SW480 (cell line): ENCODE measurements around the gene DNAJC18.
A peak's percentile ranks its signal among the peaks of the same experiment; 100 is the strongest.
"Not testable (repeated sequence)": the region's sequence is repeated elsewhere in the genome, so short reads cannot be mapped to it uniquely, and the experiment has no call there.

Experiments
- DNase-seq: peaks from one replicate; pipeline ENCODE4 v3.0.0-alpha.2; 2016; ENCODE audit warnings: low spot score

The DNAJC18 gene

DNA sequence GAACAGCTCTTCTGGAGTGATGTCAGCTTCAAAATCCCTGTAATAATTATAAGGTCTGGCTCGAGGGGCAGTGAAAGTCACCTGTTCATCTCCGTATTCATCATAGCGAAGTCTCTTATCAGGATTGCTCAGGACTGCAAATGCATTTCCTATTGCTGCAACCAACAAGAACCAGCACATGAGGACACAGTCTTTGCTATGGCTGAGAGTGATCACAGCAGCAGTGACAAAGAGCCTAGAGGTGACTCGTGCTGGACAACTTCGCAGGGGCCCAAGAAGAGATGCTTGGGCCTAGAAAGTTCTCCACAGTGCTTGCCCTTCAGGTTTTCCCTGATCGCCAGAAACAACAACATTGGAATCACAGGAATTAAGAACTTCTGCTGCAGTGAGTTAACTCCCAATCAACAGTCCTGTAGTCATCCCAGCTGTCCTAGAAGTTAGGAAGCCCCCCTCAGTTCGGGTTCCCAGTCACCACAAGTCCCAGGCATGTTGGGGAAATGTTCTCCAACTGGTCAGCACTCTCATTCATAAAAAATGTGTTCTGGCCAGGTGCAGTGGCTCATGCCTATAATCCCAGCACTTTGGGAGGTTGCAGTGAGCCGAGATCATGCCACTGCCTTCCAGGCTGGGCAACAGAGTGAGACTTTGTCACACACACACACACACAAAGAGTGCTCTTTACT, 13.0 kb downstream of the DNAJC18 start:
- DNase-seq = no peak

DNA sequence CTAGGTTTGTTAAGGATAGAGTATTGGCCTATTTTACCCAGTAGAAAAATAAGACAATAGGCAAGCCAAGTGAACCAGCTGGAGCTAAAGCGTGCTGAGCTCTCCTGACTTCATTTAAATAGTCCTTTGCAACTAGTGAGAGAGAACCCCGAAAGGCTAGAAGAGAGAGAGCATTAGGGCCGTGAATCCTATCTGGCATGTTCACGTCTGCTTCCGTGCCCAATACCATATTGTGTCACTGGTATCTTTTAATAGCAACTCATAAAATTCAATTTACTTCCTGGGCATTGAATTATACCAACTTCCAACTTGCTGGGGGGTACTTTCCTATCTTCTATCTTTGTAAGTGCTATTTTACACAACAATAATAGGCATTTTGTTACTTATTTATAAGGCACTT, 13.8 kb downstream of the DNAJC18 start:
- DNase-seq = no peak

DNA sequence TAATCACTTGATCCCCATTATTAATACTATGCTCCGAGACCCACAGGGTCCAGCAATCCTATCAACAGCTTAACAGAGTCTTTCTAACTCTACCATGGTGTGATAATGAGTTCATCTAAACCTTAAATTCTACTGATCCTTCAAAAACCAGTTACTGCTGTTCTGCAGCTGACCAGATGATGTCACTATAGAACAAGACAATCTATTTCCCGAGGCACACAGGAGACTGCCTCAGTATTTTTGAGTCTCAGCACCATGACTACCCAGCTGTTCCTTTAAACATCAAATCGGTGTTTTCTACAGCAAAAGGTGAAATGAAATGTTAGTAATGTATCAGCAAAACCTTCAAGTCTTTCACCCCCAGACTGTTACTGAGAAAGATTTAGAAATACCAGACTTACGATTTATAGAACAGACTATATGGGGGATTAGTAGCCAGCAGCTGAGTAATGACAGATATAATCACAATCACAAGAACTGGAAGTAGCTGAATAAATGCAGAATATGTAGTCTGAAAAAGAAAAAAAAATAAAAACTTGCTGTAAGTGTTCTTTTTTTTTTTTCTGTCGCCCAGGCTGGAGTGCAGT, 16.9 kb downstream of the DNAJC18 start:
- DNase-seq = peak; percentile 74

- no peak for DNase-seq
Observed at GRCh38 chr5:139419226-139420192, 19.8 kb downstream of the DNAJC18 start.

GRCh38 chr5:139418793-139419192, 20.5 kb downstream of the DNAJC18 start:
- no peak for DNase-seq

DNA sequence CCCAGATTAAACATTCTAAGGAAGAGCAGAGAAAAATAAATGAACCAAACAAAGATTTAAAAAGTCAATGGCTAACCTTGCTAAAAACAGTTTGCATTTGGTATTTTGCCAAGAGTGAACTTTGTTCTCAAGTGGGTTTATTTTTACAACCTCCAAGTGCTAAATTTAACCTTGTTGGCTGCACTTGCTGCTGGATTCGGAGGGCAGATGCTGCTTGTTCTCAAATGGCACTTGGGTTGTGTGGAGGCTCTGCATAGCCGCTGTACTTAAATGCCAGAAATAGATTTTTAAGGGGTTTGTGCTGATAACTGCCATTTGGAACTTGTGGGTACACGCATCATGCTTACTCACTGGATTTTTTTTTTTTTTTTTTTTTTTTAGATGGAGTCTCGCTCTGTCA, 22.1 kb downstream of the DNAJC18 start:
- DNase-seq = no peak

DNA sequence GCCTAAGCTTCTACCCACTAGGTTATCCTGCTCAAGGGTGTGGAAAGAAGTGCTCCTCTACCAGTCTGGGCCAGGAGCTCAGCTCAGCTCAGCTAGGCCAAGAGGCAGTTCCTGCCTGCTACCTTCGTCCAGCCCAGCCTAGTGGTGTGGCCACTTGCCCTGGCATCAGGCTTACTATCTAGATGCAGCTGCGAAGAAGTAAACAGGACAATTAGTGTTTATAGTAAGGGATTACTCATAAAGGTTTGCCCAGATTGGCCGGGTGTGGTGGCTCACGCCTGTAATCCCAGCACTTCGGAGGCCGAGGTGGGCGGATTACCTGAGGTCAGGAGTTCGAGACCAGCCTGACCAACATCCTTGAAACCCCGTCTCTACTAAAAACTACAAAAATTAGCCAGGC, 22.7 kb downstream of the DNAJC18 start:
- no peak for DNase-seq

GRCh38 chr5:139415869-139416268, 23.5 kb downstream of the DNAJC18 start:
- no peak for DNase-seq

DNA sequence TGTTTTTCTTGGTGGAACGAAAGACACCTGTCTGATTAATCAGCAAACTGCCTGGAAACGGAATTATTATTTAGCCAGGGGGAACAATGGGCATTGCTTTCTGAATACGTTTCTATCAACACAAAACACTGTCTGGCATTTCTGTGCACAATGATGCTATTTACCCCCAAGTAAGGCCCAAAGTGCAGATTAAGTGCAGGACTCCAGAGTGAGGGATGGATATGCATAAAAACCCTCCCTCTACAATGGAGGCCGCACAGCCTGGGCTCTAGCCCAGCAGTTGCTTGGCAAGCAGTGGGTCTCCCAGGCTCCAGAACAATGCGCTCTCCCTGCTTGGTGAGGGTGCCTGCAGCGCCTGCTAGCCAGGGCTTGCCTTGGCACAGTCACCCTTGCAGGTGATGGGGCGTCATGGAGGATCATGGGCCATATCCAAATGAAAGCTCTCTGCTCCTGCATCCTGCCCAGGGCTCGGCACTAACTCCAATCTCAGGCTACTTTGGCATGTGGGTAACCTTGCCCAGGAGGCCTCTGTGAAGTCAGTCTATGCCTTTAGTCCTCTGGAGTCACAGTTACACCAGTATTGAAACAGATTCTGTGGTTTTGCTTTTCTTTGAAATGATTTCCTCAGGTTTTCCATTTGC, 24.0 kb downstream of the DNAJC18 start:
- no peak for DNase-seq

- DNase-seq = peak; percentile 31
Observed at GRCh38 chr5:139414581-139415130, 24.7 kb downstream of the DNAJC18 start.

- DNase-seq = no peak
Observed at GRCh38 chr5:139413963-139414362, 25.4 kb downstream of the DNAJC18 start.

- no peak for DNase-seq
Observed at GRCh38 chr5:139413153-139413552, 26.2 kb downstream of the DNAJC18 start.

DNA sequence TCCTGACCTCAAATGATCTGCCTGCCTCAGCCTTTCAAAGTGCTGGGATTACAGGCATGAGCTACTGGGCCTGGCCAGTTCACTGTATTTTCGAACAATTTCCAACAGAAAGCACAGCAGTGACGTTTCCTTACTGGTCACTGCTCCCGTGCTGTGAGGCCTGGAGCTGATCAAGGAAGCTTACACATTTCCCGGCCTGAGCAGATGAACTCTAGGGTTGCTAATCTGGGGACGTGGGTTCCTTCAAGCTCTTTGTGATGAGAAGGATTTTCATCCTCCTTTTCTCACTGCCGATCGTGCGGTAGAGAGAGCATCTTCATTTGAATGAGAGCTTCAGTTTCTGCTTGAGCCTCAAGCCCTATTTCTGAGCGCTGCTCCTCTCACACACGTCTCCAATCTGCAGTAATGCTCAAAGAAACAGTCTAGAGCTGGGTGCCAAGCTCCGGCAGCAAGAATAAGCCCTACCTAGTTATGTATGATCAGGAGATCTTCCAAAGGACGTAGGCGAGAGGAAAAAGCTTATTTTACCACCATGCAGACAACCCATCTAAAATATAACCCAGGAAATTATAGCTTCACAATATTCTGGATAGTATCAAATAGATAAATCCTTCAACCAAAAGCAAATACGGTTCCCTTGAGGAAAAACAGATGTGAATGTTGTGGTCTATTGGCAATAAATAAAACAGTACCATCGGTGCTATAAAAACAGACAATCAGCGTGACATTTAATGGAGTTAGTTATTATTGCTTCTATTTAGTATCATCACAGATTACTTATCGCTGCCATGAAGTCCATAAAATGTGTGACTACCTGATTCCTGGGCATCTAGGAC, 28.1 kb downstream of the DNAJC18 start:
- DNase-seq = no peak

- no peak for DNase-seq
Observed at GRCh38 chr5:139410121-139410992, 29.0 kb downstream of the DNAJC18 start.

GRCh38 chr5:139409116-139409515, 30.2 kb downstream of the DNAJC18 start:
- not testable (repeated sequence) for DNase-seq

DNA sequence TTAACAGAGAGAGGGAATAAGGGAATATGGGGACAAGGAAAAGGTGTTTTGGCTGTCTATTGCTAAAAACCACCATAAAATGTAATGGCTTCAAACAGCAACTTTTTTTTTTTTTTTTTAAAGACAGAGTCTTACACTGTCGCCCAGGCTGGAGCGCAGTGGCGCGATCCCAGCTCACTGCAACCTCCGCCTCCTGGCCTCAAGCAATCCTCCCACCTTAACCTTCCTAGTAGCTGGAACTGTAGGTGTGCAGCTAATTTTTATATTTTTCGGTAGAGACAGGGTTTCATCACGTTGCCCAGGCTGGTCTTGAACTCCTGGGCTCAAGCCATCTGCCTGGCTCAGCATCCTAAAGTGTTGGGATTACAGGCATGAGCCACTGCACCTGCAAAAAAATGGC, 31.1 kb downstream of the DNAJC18 start:
- DNase-seq = no peak

DNA sequence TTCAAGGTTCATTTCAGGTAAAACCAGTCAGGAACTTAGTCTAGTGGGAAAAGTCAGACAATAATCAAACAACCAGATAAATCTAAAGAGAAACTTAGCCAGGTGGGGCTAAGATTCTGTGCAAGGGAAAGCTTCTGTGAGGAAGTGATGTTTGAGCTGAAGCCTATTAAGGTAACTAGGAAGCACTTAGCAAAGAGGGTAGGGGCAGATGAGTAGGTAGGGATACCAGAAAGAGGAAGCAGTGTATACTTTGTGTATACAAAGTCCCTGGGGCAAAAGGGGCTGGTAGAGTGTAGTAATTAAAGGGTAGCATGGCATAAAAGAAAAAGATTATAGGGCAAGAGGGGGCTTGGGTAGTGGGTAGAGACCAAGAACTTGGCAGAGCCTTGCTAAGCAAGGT, 31.8 kb downstream of the DNAJC18 start:
- DNase-seq = no peak

DNA sequence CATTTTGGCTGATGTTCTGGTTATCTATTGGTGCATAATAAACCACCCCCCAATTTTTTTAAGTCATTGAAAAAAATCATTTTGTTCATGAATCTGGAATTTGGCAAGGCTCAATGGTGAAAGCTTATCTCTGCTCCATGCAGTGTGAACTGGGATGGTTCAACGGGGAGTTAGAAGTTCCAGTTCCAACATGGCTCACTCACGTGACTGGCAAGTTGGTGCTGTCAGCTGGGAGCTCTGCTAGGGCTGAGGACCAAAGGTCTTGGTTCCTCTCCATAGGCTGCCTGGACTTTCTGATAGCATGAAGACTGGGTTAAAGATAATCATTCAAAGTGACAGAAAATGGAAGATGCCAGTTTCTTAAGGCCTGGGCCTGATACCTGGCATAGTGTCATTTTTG, 32.4 kb downstream of the DNAJC18 start:
- DNase-seq = no peak

- no peak for DNase-seq
Observed at GRCh38 chr5:139404484-139404840, 34.9 kb downstream of the DNAJC18 start.

DNA sequence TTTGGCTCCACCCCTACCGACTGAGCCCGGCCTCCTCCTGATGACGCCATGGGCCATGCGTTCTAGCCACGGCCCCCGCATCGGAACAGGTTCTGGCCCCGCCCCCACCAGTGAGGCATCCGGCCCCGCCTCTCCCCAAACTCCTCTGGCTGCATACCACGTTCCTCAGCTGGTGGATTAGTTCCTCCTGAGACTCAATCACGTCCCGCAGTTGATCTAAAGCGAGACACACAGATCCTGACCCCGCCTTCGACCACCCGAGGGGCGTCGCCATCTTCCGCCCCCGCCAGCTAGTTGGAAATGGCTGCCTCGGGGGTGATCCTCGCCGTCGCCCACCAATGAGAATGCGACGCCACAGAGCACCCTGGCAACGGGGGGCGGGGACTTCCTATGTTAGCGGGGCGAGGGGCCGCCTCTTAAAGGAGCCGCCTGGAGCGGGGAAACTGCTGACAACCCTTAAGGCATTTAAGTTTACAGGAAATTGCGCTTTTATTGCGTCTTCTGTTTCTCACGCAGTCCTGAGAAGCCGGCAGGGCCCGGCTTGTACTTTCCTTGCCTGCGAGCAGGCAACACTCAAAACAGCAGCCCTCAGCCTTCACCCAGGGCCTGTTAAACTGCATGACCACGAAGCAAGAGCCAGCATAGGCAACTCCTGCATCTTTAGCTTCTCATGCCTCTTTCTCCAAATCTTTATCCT, 35.4 kb downstream of the DNAJC18 start, which contains the start of gene SPATA24:
TSS of gene SPATA24 (minus strand) at position 303 of the 697 bp plus-strand sequence. CDS start at position 274, 29 bp downstream.
- DNase-seq = peak; percentile 97
